ENCODE results near the gene MZT1. TPM values are rescaled to one million over a fixed set of nuclear protein-coding genes. Genes with fewer than 3 reads are reported as not detected.

The MZT1 gene
- total RNA-seq, 6 experiments from 2014 or later = 17.1 to 28.9 (median 27.0) TPM

DNA sequence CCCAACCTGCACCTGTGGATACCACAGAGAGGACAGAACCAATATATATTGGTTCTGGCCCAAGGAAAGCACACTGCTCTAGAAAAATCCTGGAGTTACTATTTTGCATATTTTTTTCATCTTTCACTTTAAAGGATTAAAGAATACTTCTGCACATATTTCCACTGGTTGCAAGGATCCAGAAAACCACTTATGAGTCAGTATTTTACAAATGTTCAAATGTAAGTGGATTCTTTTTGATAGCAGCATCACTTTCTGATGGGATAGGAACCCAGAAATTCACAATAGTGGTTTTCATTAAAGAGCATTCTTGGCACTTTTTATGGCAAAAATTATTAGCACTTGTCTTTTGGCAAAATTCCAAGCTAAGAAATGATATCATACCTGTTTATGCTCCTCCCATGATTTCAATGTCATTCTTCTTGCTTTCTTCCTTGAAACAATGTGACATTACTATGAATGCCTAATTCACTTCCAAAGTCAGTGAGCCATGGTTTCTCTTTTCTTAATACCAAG lies 38.2 kb downstream of the MZT1 start:
- TF ChIP-seq, protein P1, sequence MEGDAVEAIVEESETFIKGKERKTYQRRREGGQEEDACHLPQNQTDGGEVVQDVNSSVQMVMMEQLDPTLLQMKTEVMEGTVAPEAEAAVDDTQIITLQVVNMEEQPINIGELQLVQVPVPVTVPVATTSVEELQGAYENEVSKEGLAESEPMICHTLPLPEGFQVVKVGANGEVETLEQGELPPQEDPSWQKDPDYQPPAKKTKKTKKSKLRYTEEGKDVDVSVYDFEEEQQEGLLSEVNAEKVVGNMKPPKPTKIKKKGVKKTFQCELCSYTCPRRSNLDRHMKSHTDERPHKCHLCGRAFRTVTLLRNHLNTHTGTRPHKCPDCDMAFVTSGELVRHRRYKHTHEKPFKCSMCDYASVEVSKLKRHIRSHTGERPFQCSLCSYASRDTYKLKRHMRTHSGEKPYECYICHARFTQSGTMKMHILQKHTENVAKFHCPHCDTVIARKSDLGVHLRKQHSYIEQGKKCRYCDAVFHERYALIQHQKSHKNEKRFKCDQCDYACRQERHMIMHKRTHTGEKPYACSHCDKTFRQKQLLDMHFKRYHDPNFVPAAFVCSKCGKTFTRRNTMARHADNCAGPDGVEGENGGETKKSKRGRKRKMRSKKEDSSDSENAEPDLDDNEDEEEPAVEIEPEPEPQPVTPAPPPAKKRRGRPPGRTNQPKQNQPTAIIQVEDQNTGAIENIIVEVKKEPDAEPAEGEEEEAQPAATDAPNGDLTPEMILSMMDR (IDR thresholded peaks at IDR 0.05) = no peak
- Mint-ChIP-seq H3K4me3 (no peak overlapping the region), H3K4me1 (ENCODE audit: low read depth) (no peaks in the 10 kb centered on the region), H3K27ac (no peak overlapping the region), H3K36me3 (ENCODE audit: low read depth) (no peaks in the 10 kb centered on the region), H3K27me3 (ENCODE audit: insufficient read depth) (no peaks in the 10 kb centered on the region; the same call in none of the 2 replicates), H3K9me3 (peaks cover 4% of the 10 kb centered on the region; the same call in 1 of the 2 replicates)
- DNase-seq = no peak

DNA sequence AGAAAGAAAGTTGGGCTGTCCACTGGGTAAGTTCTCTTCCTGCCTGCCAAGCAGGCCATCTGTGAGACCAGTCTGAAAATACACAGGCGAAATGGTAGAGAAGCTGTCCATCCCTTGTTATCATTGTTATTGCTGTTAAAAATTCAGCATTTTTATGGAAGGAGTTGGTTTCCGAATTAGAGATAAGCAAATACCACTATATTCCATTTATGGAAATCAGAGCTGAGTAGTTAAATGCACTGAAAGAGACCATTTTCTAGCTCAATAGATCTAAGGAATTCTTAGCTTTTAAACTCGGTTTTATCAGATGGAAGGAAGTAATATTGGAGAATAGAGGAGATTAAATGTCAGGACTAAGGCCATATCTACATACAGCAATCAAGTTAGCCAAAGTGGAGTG lies 40.7 kb downstream of the MZT1 start:
- H3K27ac Mint-ChIP-seq = no peak overlapping the region

DNA sequence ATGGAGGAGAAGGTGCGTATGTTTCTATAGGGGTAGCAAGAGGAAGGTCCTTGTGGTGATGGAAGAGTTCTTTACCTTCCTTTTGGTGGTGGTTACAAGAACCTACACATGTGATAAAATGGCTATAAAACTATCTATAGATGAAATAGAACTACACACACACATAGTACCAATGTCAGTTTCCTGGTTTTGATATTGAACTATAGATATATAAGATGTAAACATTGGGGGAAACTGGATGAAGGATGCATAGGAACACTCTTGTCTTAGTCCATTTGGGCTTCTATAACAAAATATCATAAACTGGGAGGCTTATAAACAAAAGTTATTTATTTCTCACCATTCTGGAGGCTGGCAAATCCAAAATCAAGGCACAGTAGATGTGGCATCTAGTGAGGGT lies 47.1 kb downstream of the MZT1 start:
- H3K27me3 Mint-ChIP-seq (ENCODE audit: insufficient read depth) = no peaks in the 10 kb centered on the region; the same call in 1 of the 2 replicates
- H3K4me3 Mint-ChIP-seq = no peak overlapping the region
- H3K9me3 Mint-ChIP-seq = no peaks in the 10 kb centered on the region
- DNase-seq = no peak
- H3K4me1 Mint-ChIP-seq (ENCODE audit: low read depth) = no peaks in the 10 kb centered on the region
- no peak overlapping the region for H3K27ac Mint-ChIP-seq
- TF ChIP-seq, protein P1 (IDR thresholded peaks at IDR 0.05) = no peak
- H3K36me3 Mint-ChIP-seq (ENCODE audit: low read depth) = no peaks in the 10 kb centered on the region

More for the DNA sequence above, 40.7 kb downstream of the MZT1 start:
- H3K4me3 Mint-ChIP-seq = no peak overlapping the region
- no peaks in the 10 kb centered on the region for H3K36me3 Mint-ChIP-seq (ENCODE audit: low read depth)
- DNase-seq = no peak
- no peaks in the 10 kb centered on the region; the same call in none of the 2 replicates for H3K27me3 Mint-ChIP-seq (ENCODE audit: insufficient read depth)
- H3K4me1 Mint-ChIP-seq (ENCODE audit: low read depth) = no peaks in the 10 kb centered on the region
- TF ChIP-seq, protein P1 (IDR thresholded peaks at IDR 0.05) = no peak
- H3K9me3 Mint-ChIP-seq = no peaks in the 10 kb centered on the region

DNA sequence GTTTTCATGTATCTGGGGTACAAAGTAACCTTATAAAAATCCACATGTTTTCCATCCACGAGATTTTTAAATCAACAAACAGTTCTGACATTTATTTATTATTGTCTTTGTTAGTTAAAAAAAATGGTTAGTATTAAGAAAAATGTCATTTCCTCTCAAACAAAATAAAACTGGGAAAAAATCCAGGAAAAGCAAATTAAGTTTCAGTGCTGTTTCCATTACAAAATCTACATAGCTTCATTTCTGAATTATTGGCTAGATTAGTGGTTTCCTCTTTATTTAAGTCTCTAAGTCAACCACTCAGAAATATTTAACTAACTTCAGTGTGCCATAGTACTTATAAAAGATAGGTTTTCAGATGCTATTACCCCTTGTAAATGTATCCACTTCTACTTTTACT lies 49.1 kb downstream of the MZT1 start:
- no peak overlapping the region for H3K4me3 Mint-ChIP-seq
- TF ChIP-seq, protein P1 (IDR thresholded peaks at IDR 0.05) = no peak
- H3K36me3 Mint-ChIP-seq (ENCODE audit: low read depth) = no peaks in the 10 kb centered on the region
- no peak overlapping the region for H3K27ac Mint-ChIP-seq
- DNase-seq = no peak
- no peaks in the 10 kb centered on the region for H3K4me1 Mint-ChIP-seq (ENCODE audit: low read depth)
- H3K9me3 Mint-ChIP-seq = no peaks in the 10 kb centered on the region
- no peaks in the 10 kb centered on the region; the same call in 1 of the 2 replicates for H3K27me3 Mint-ChIP-seq (ENCODE audit: insufficient read depth)

DNA sequence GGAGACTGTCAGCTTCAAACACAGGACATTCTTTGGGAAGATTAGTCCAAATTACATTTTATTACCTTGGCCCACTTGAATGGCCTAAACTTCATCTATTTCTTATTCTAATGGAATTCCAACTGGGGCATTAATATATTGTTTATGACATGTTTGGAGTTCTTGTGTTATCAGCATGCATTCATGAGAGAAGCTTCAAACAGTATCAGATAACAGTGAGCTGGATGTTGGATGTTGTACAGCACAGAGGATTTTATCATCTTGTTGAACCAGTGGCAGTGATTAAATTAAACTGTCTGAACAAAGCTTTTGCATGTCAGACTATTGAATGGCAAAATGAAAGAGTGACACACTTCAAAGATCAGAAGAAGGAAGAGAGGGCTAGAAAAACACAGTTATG lies 50.0 kb downstream of the MZT1 start:
- H3K27me3 Mint-ChIP-seq (ENCODE audit: insufficient read depth) = no peaks in the 10 kb centered on the region
- DNase-seq = no peak

More for the DNA sequence above, 50.0 kb downstream of the MZT1 start:
- Mint-ChIP-seq H3K4me1 (ENCODE audit: low read depth) (no peaks in the 10 kb centered on the region), H3K4me3 (no peak overlapping the region), H3K27ac (no peak overlapping the region), H3K36me3 (ENCODE audit: low read depth) (no peaks in the 10 kb centered on the region), H3K9me3 (no peaks in the 10 kb centered on the region)
- TF ChIP-seq, protein P1 (IDR thresholded peaks at IDR 0.05) = no peak

Data from HFFc6 (cell line).